PC-3 (cell line): ENCODE results near the gene SCARB1. TPM values are rescaled to one million over a fixed set of nuclear protein-coding genes. Genes with fewer than 3 reads are reported as not detected.

Experiments
- ATAC-seq: fragments of 200-7000 bp; cut with Tn5 transposase; 2 replicates; pipeline ENCODE4 v1.9.1; 2020; ENCODE audit warnings: mild to moderate bottlenecking, moderate library complexity
- BruUV-seq: library from RNA; stranded (reverse); fragments of 400-500 nt; replicated peaks from 2 replicates; lab custom pipeline; 2021; lab: Mats Ljungman, UMichigan
- CTCF ChIA-PET: fragments of 300-600 bp; sonication (Branson Sonifier 250); formaldehyde crosslinking; loops from one replicate; lab custom pipeline; 2022; ENCODE audit warnings: antibody characterized with exemption; lab: Charles Lee
- POLR2A ChIA-PET: fragments of 300-600 bp; sonication (Branson Sonifier 250); formaldehyde crosslinking; loops from one replicate; lab custom pipeline; 2022; ENCODE audit warnings: antibody characterized with exemption; ENCODE audit not compliant: unreplicated experiment; lab: Charles Lee
- DNase-seq: peaks from one replicate; pipeline ENCODE4 v3.0.0-alpha.2; 2015
- H2AFZ ChIP-seq: fragments of 300-600 bp; sonication (generic); 2 replicates; pipeline ENCODE4 v1.6.0; 2016; ENCODE audit warnings: antibody characterized with exemption, low read length
- H3F3A ChIP-seq: fragments of 300-600 bp; sonication (generic); one replicate; pipeline ENCODE4 v1.6.0; 2017; ENCODE audit warnings: antibody characterized with exemption, low read length, control low read depth, mild to moderate bottlenecking; ENCODE audit not compliant: unreplicated experiment
- H3K27ac ChIP-seq: fragments of 300-600 bp; sonication (generic); 2 replicates; pipeline ENCODE4 v1.5.1; 2016; ENCODE audit warnings: mild to moderate bottlenecking, low read length
- H3K27me3 ChIP-seq: fragments of 300-600 bp; sonication (generic); 2 replicates; pipeline ENCODE4 v1.6.1; 2016; ENCODE audit warnings: low read length, mixed read lengths
- H3K36me3 ChIP-seq: fragments of 300-600 bp; sonication (generic); 2 replicates; pipeline ENCODE4 v1.6.1; 2016; ENCODE audit warnings: low read depth, mixed run types, low read length, mixed read lengths
- H3K4me1 ChIP-seq: fragments of 300-600 bp; sonication (generic); 2 replicates; pipeline ENCODE4 v1.5.1; 2016; ENCODE audit warnings: low read length; ENCODE audit not compliant: insufficient read depth
- H3K4me2 ChIP-seq: fragments of 300-600 bp; sonication (generic); 2 replicates; pipeline ENCODE4 v1.6.0; 2016; ENCODE audit warnings: low read length
- H3K4me3 ChIP-seq: fragments of 300-600 bp; sonication (generic); 2 replicates; pipeline ENCODE4 v1.5.1; 2016; ENCODE audit warnings: mild to moderate bottlenecking, low read length, mixed read lengths
- H3K79me2 ChIP-seq: fragments of 300-600 bp; sonication (generic); 2 replicates; pipeline ENCODE4 v1.6.1; 2017; ENCODE audit warnings: low read length, mixed read lengths
- H3K9ac ChIP-seq: fragments of 300-600 bp; sonication (generic); 2 replicates; pipeline ENCODE4 v1.6.0; 2016; ENCODE audit warnings: mild to moderate bottlenecking, low read length
- H3K9me2 ChIP-seq: fragments of 300-600 bp; sonication (generic); replicated peaks from 2 replicates; pipeline ENCODE4 v1.6.1; 2016; ENCODE audit warnings: mixed run types, low read length, mixed read lengths
- H3K9me3 ChIP-seq: fragments of 300-600 bp; sonication (generic); 2 replicates; pipeline ENCODE4 v1.6.1; 2016; ENCODE audit warnings: low read length, mixed read lengths
- H4K20me1 ChIP-seq: fragments of 300-600 bp; sonication (generic); 2 replicates; pipeline ENCODE4 v1.6.1; 2016; ENCODE audit warnings: low read length, mixed read lengths
- CTCF ChIP-seq: fragments of 300-600 bp; sonication (generic); conservative IDR thresholded peaks from 2 replicates; pipeline ENCODE4 v1.5.1; 2017; ENCODE audit warnings: antibody characterized with exemption, low read depth, mild to moderate bottlenecking, low read length
- EZH2 ChIP-seq: fragments of 300-600 bp; sonication (generic); IDR thresholded peaks from one replicate; pipeline ENCODE4 v1.6.1; 2017; ENCODE audit warnings: antibody characterized with exemption, mild to moderate bottlenecking, low read length; ENCODE audit not compliant: unreplicated experiment
- EZH2phosphoT487 ChIP-seq: fragments of 300-600 bp; sonication (generic); IDR thresholded peaks from 2 replicates; pipeline ENCODE4 v1.6.1; 2018; ENCODE audit warnings: mild to moderate bottlenecking, antibody characterized with exemption, low read length, borderline replicate concordance
- intact Hi-C: fragments of 100-400 bp; cut with micrococcal nuclease; formaldehyde crosslinking; loops from 2 replicates; pipeline ENCODE4 v1.9.0; 2023
- total RNA-seq: library from RNA; depleted of rRNA; stranded (reverse); fragments of >200 nt; gene quantifications from 2 replicates; pipeline ENCODE4 v1.2.3, GENCODE V29; 2014

The SCARB1 gene
- total RNA-seq, 1 experiment from 2014 or later: 79.1 TPM

GRCh38 chr12:124819525-124819924, 44.1 kb downstream of the SCARB1 start:
- no TSS peak for BruUV-seq
- no peak overlapping the region for H2AFZ ChIP-seq
- no peaks in the 10 kb centered on the region for H3K4me1 ChIP-seq
- H3K36me3 ChIP-seq: peaks cover 3% of the 10 kb centered on the region
- peaks cover 48% of the 10 kb centered on the region for H3K79me2 ChIP-seq
- H3K27ac ChIP-seq: no peak overlapping the region
- H3K4me2 ChIP-seq: no peak overlapping the region
- no peak for TF ChIP-seq EZH2
- no peak for TF ChIP-seq CTCF
- TF ChIP-seq EZH2phosphoT487: no peak
- H3K27me3 ChIP-seq: no peaks in the 10 kb centered on the region
- intact Hi-C loops: no loop called here
- no peak overlapping the region for H3K4me3 ChIP-seq
- POLR2A ChIA-PET: interaction anchor here (0.7 kb wide), 1 partner anchor 52 kb away, joined by 8 read pairs; no protein-coding TSS in a partner anchor
- no peak for ATAC-seq
- H3K9me3 ChIP-seq: no peaks in the 10 kb centered on the region
- no peaks in the 10 kb centered on the region for H3K9me2 ChIP-seq
- CTCF ChIA-PET: no interaction called here
- H4K20me1 ChIP-seq: no peaks in the 10 kb centered on the region
- H3F3A ChIP-seq: no peaks in the 10 kb centered on the region
- no peak for DNase-seq
- no peak overlapping the region for H3K9ac ChIP-seq

- ChIA-PET POLR2A (interaction anchor here (0.7 kb wide), 1 partner anchor 51 kb away, joined by 8 read pairs; no protein-coding TSS in a partner anchor), CTCF (no interaction called here)
- ATAC-seq (no peak), DNase-seq (no peak)
- Histone ChIP-seq H3K79me2 (peaks cover 44% of the 10 kb centered on the region), H3K9ac (no peak overlapping the region), H3K9me3 (no peaks in the 10 kb centered on the region), H3K4me3 (no peak overlapping the region), H3K36me3 (peaks cover 8% of the 10 kb centered on the region), H3K9me2 (no peaks in the 10 kb centered on the region), H3K4me1 (no peaks in the 10 kb centered on the region), H3K4me2 (no peak overlapping the region), H3F3A (no peaks in the 10 kb centered on the region), H2AFZ (no peak overlapping the region), H3K27ac (no peak overlapping the region), H4K20me1 (no peaks in the 10 kb centered on the region), H3K27me3 (no peaks in the 10 kb centered on the region)
- intact Hi-C loops: no loop called here
- BruUV-seq: no TSS peak
- TF ChIP-seq CTCF (no peak), EZH2phosphoT487 (no peak), EZH2 (no peak)
These were observed 44.6 kb downstream of the SCARB1 start for GRCh38 chr12:124819080-124819479.
